ENCODE results near the gene FAM174C. TPM values are rescaled to one million over a fixed set of nuclear protein-coding genes. Genes with fewer than 3 reads are reported as not detected.

FAM174C gene
- total RNA-seq, 1 experiment from 2014 or later = 77.1 TPM

- no peak overlapping the region for H2AFZ ChIP-seq (ENCODE audit: low read depth, low read length, poor library complexity, severe bottlenecking)
- no peaks in the 10 kb centered on the region for H3K9me3 ChIP-seq (ENCODE audit: control insufficient read depth in 1 of 2, insufficient read depth in 1 of 2, low read depth in 1 of 2, low read length in 2 of 2)
- TSS peak; percentile 88 for BruUV-seq (replicated peaks)
- RAD21 ChIA-PET (ENCODE audit: low non-redundant PET in 1 of 2, low total read pairs in 2 of 2, uncharacterized antibody in 2 of 2, unreplicated experiment in 2 of 2) = interaction anchor here in 1 of 2 experiments (0.6 to 1.0 kb wide), 2 partner anchors 8 to 15 kb away, joined by 3 to 5 read pairs; no protein-coding TSS in a partner anchor
- ATAC-seq = peak; percentile 51
- no peak for DNase-seq (ENCODE audit: low read depth, low spot score)
- H3K4me2 ChIP-seq (ENCODE audit: low read length) = peak overlapping the region; percentile 76
- POLR2A ChIA-PET = interaction anchor here (0.7 to 4.4 kb wide), 3 partner anchors 10 to 709 kb away, joined by 3 to 54 read pairs (median 5); partner anchors contain the start of gene CIRBP
- H4K20me1 ChIP-seq (ENCODE audit: insufficient read depth) = no peaks in the 10 kb centered on the region
- peak overlapping the region; percentile 65 for H3K9ac ChIP-seq (ENCODE audit: low read length)
- intact Hi-C loops (cut with micrococcal nuclease) = no loop called here
- no peaks in the 10 kb centered on the region for H3K27me3 ChIP-seq (ENCODE audit: insufficient read depth, low read length)
- H3K36me3 ChIP-seq (ENCODE audit: control insufficient read depth in 1 of 2, insufficient read depth in 2 of 2, low read length in 2 of 2) = peaks cover 20 to 31% of the 10 kb centered on the region in 2 experiments
- peak overlapping the region; percentile 90 for H3K27ac ChIP-seq (ENCODE audit: low read depth, low read length)
- H3K79me2 ChIP-seq (ENCODE audit: insufficient read depth, low read length) = peaks cover 47% of the 10 kb centered on the region
- TF ChIP-seq CTCF (IDR thresholded peaks at IDR 0.05 in 2 of 3, conservative IDR thresholded peaks at IDR 0.05 in 1 of 3; ENCODE audit: borderline replicate concordance in 1 of 3, insufficient read depth in 1 of 3, low read depth in 2 of 3, low read length in 2 of 3) (no peak), JUND (IDR thresholded peaks at IDR 0.05) (no peak), ELF1 (IDR thresholded peaks at IDR 0.05; ENCODE audit: borderline replicate concordance, low read depth) (no peak), ZBTB33 (IDR thresholded peaks at IDR 0.05; ENCODE audit: extremely low read depth, insufficient replicate concordance, low read length) (peak; percentile 51), ZNF274 (IDR thresholded peaks at IDR 0.05; ENCODE audit: low read depth, low read length) (no peak), EZH2phosphoT487 (IDR thresholded peaks at IDR 0.05; ENCODE audit: borderline replicate concordance) (no peak), TCF7L2 (IDR thresholded peaks at IDR 0.05; ENCODE audit: borderline replicate concordance, extremely low read depth, insufficient read depth, insufficient read length) (peak; percentile 17), YY1 (IDR thresholded peaks at IDR 0.05; ENCODE audit: extremely low read depth, insufficient replicate concordance, low read depth, low read length) (no peak), POLR2AphosphoS5 (IDR thresholded peaks at IDR 0.05; ENCODE audit: low read depth, low read length) (peak; percentile 94), ZFX (IDR thresholded peaks at IDR 0.05) (peak; percentile 43; the same call in 1 of the 2 replicates), SRF (IDR thresholded peaks at IDR 0.05; ENCODE audit: low read depth) (no peak)
- CTCF ChIA-PET = interaction anchor here (0.8 kb wide), 1 partner anchor 15 kb away, joined by 3 read pairs; no protein-coding TSS in a partner anchor
- peak overlapping the region; percentile 31 to 41 for H3K4me3 ChIP-seq (replicated peaks in 1 of 2; ENCODE audit: low read depth in 1 of 2, low read length in 2 of 2)
- H3K4me1 ChIP-seq (ENCODE audit: control insufficient read depth in 1 of 2, insufficient read depth in 2 of 2, low read length in 2 of 2) = peaks cover 44 to 94% of the 10 kb centered on the region in 2 experiments
- H3K9me2 ChIP-seq (ENCODE audit: insufficient read depth) = no peaks in the 10 kb centered on the region
Measured at GRCh38 chr19:1259206-1259875, 16.0 kb upstream of the FAM174C start.
